Ishikawa (cell line): ENCODE data around the gene CBFA2T2.

Source experiments
- CREB1 ChIP-seq: IDR thresholded peaks from 2 replicates; pipeline ENCODE4 v1.6.1; 2012; ENCODE audit warnings: low read depth
- EGR1 ChIP-seq: IDR thresholded peaks from 2 replicates; pipeline ENCODE4 v1.6.1; 2012
- TAF1 ChIP-seq: IDR thresholded peaks from 2 replicates; pipeline ENCODE4 v1.6.1; 2012; ENCODE audit warnings: low read depth, mild to moderate bottlenecking
- TCF12 ChIP-seq: IDR thresholded peaks from 2 replicates; pipeline ENCODE4 v1.6.1; 2012; ENCODE audit warnings: low read depth
- TEAD4 ChIP-seq: IDR thresholded peaks from 2 replicates; pipeline ENCODE4 v1.6.1; 2012

GRCh38 chr20:33465481-33466302, 24.2 kb upstream of the CBFA2T2 start:
- TF ChIP-seq CREB1 = no peak
- TF ChIP-seq TEAD4 = no peak
- no peak for TF ChIP-seq TAF1
- TF ChIP-seq EGR1 = no peak
- no peak for TF ChIP-seq TCF12
